Activated naive CD4-positive, alpha-beta T cell treated with anti-CD3 and anti-CD28 coated beads, Interleukin-2, amount 10 ng/mL, durations not matched to agents 7 days and 5 days (primary cell): ENCODE data around the gene COL5A1.

Experiments used
- CTCF ChIA-PET: fragments of 350-600 bp; sonication (Branson Sonifier 250); formaldehyde crosslinking; loops from one replicate; lab custom pipeline; 2021; ENCODE audit warnings: antibody characterized with exemption; lab: Charles Lee
- DNase-seq: peaks from one replicate; pipeline ENCODE4 v3.0.0-alpha.2; 2020
- H3K27ac Mint-ChIP-seq: one replicate; pipeline ENCODE4 v1.8.0; 2021; ENCODE audit warnings: mild to moderate bottlenecking, moderate library complexity, mixed read lengths
- H3K27me3 Mint-ChIP-seq: one replicate; pipeline ENCODE4 v1.8.0; 2021; ENCODE audit warnings: mild to moderate bottlenecking, mixed read lengths
- H3K36me3 Mint-ChIP-seq: one replicate; pipeline ENCODE4 v1.8.0; 2021; ENCODE audit warnings: mixed read lengths
- H3K4me1 Mint-ChIP-seq: one replicate; pipeline ENCODE4 v1.8.0; 2021; ENCODE audit warnings: mixed read lengths
- H3K4me3 Mint-ChIP-seq: one replicate; pipeline ENCODE4 v1.8.0; 2021; ENCODE audit warnings: mild to moderate bottlenecking, moderate library complexity, mixed read lengths
- H3K9me3 Mint-ChIP-seq: one replicate; pipeline ENCODE4 v1.8.0; 2021; ENCODE audit warnings: mixed read lengths

The COL5A1 gene

GRCh38 chr9:134641173-134641989 is at the start of gene COL5A1:
TSS of gene COL5A1 (plus strand) at chr9:134641803. CDS start at chr9:134642188, 385 bp downstream.
- Mint-ChIP-seq H3K36me3 (no peaks in the 10 kb centered on the region), H3K9me3 (no peaks in the 10 kb centered on the region), H3K27ac (no peak within 1 kb of the TSS), H3K27me3 (peaks cover 61% of the 10 kb centered on the region), H3K4me1 (peaks cover 2% of the 10 kb centered on the region), H3K4me3 (peak within 1 kb of the TSS; percentile 52)
- DNase-seq = peak; percentile 64
- CTCF ChIA-PET = no interaction called here

GRCh38 chr9:134592018-134592818 is 49.4 kb upstream of the COL5A1 start:
- Mint-ChIP-seq H3K27me3 (no peaks in the 10 kb centered on the region), H3K36me3 (no peaks in the 10 kb centered on the region), H3K4me1 (no peaks in the 10 kb centered on the region), H3K4me3 (no peak overlapping the region), H3K9me3 (no peaks in the 10 kb centered on the region), H3K27ac (no peak overlapping the region)
- CTCF ChIA-PET = no interaction called here
- no peak for DNase-seq

GRCh38 chr9:134592819-134593200 is 48.8 kb upstream of the COL5A1 start:
- no peak overlapping the region for H3K4me3 Mint-ChIP-seq
- no peaks in the 10 kb centered on the region for H3K27me3 Mint-ChIP-seq
- CTCF ChIA-PET = interaction anchor here (1.1 kb wide), 1 partner anchor 96 kb away, joined by 3 read pairs; no protein-coding TSS in a partner anchor
- H3K36me3 Mint-ChIP-seq = no peaks in the 10 kb centered on the region
- H3K4me1 Mint-ChIP-seq = no peaks in the 10 kb centered on the region
- H3K9me3 Mint-ChIP-seq = no peaks in the 10 kb centered on the region
- DNase-seq = no peak
- no peak overlapping the region for H3K27ac Mint-ChIP-seq

GRCh38 chr9:134593286-134594077 is 48.1 kb upstream of the COL5A1 start:
- H3K4me3 Mint-ChIP-seq = no peak overlapping the region
- no peaks in the 10 kb centered on the region for H3K36me3 Mint-ChIP-seq
- no peaks in the 10 kb centered on the region for H3K9me3 Mint-ChIP-seq
- DNase-seq = no peak
- H3K4me1 Mint-ChIP-seq = no peaks in the 10 kb centered on the region
- H3K27me3 Mint-ChIP-seq = no peaks in the 10 kb centered on the region
- CTCF ChIA-PET = interaction anchor here (1.1 kb wide), 1 partner anchor 96 kb away, joined by 3 read pairs; no protein-coding TSS in a partner anchor
- H3K27ac Mint-ChIP-seq = no peak overlapping the region

GRCh38 chr9:134594078-134594941 is 47.3 kb upstream of the COL5A1 start:
- CTCF ChIA-PET = no interaction called here
- no peaks in the 10 kb centered on the region for H3K36me3 Mint-ChIP-seq
- H3K27ac Mint-ChIP-seq = no peak overlapping the region
- no peak for DNase-seq
- no peak overlapping the region for H3K4me3 Mint-ChIP-seq
- no peaks in the 10 kb centered on the region for H3K27me3 Mint-ChIP-seq
- H3K4me1 Mint-ChIP-seq = no peaks in the 10 kb centered on the region
- H3K9me3 Mint-ChIP-seq = no peaks in the 10 kb centered on the region

- Mint-ChIP-seq H3K4me3 (no peak overlapping the region), H3K4me1 (no peaks in the 10 kb centered on the region)
- CTCF ChIA-PET = no interaction called here
These were observed 46.6 kb upstream of the COL5A1 start for GRCh38 chr9:134595014-134595413.

GRCh38 chr9:134597041-134597913 is 44.3 kb upstream of the COL5A1 start:
- Mint-ChIP-seq H3K27me3 (no peaks in the 10 kb centered on the region), H3K4me3 (no peak overlapping the region), H3K4me1 (no peaks in the 10 kb centered on the region), H3K9me3 (no peaks in the 10 kb centered on the region), H3K36me3 (no peaks in the 10 kb centered on the region), H3K27ac (no peak overlapping the region)
- DNase-seq = no peak
- CTCF ChIA-PET = no interaction called here

More at GRCh38 chr9:134595014-134595413, 46.6 kb upstream of the COL5A1 start:
- Mint-ChIP-seq H3K9me3 (no peaks in the 10 kb centered on the region), H3K36me3 (no peaks in the 10 kb centered on the region), H3K27me3 (no peaks in the 10 kb centered on the region), H3K27ac (no peak overlapping the region)
- DNase-seq = no peak

- Mint-ChIP-seq H3K27me3 (no peaks in the 10 kb centered on the region), H3K4me3 (no peak overlapping the region), H3K27ac (no peak overlapping the region), H3K4me1 (no peaks in the 10 kb centered on the region), H3K9me3 (no peaks in the 10 kb centered on the region), H3K36me3 (no peaks in the 10 kb centered on the region)
- no peak for DNase-seq
- CTCF ChIA-PET = interaction anchor here (0.5 kb wide), 1 partner anchor 1265 kb away, joined by 3 read pairs; no protein-coding TSS in a partner anchor
These were observed 43.4 kb upstream of the COL5A1 start for GRCh38 chr9:134597957-134598883.

GRCh38 chr9:134598884-134599245 is 42.7 kb upstream of the COL5A1 start:
- Mint-ChIP-seq H3K4me1 (no peaks in the 10 kb centered on the region), H3K27me3 (no peaks in the 10 kb centered on the region), H3K9me3 (no peaks in the 10 kb centered on the region), H3K4me3 (no peak overlapping the region), H3K27ac (no peak overlapping the region), H3K36me3 (no peaks in the 10 kb centered on the region)
- no peak for DNase-seq
- CTCF ChIA-PET = no interaction called here

GRCh38 chr9:134600371-134600770 is 41.2 kb upstream of the COL5A1 start:
- no peak for DNase-seq
- CTCF ChIA-PET = no interaction called here
- no peaks in the 10 kb centered on the region for H3K36me3 Mint-ChIP-seq
- H3K4me3 Mint-ChIP-seq = no peak overlapping the region
- H3K27me3 Mint-ChIP-seq = no peaks in the 10 kb centered on the region
- H3K27ac Mint-ChIP-seq = no peak overlapping the region
- no peaks in the 10 kb centered on the region for H3K4me1 Mint-ChIP-seq
- H3K9me3 Mint-ChIP-seq = no peaks in the 10 kb centered on the region

GRCh38 chr9:134600836-134601638 is 40.6 kb upstream of the COL5A1 start:
- no peaks in the 10 kb centered on the region for H3K27me3 Mint-ChIP-seq
- CTCF ChIA-PET = no interaction called here
- no peak overlapping the region for H3K27ac Mint-ChIP-seq
- DNase-seq = no peak
- no peaks in the 10 kb centered on the region for H3K9me3 Mint-ChIP-seq
- H3K4me1 Mint-ChIP-seq = no peaks in the 10 kb centered on the region
- H3K36me3 Mint-ChIP-seq = no peaks in the 10 kb centered on the region
- no peak overlapping the region for H3K4me3 Mint-ChIP-seq
